Measurements from ENCODE around the gene NPAT. TPM values are rescaled to one million over a fixed set of nuclear protein-coding genes. Genes with fewer than 3 reads are reported as not detected.

NPAT gene
- total and polyA plus RNA-seq, 2 of the 13 experiments (the other 11 are each of a cell fraction or from before 2014, with no cell fraction given) = 4.4 to 11.2 TPM

- TF ChIP-seq ZNF280D (CRISPR knock-in tag; IDR thresholded peaks at IDR 0.05) (no peak), FOXO1 (CRISPR knock-in tag; IDR thresholded peaks at IDR 0.05) (no peak), PHB2 (IDR thresholded peaks at IDR 0.05; ENCODE audit: partially characterized antibody) (no peak), RFXAP (CRISPR knock-in tag; IDR thresholded peaks at IDR 0.05; ENCODE audit: borderline replicate concordance) (no peak), ZSCAN30 (CRISPR knock-in tag; IDR thresholded peaks at IDR 0.05) (no peak), HMGXB4 (CRISPR knock-in tag; IDR thresholded peaks at IDR 0.05; ENCODE audit: borderline replicate concordance in 1 of 2, low read depth in 1 of 2) (no peak), ZNF282 (IDR thresholded peaks at IDR 0.05; ENCODE audit: partially characterized antibody) (no peak), NFKB2 (CRISPR knock-in tag; IDR thresholded peaks at IDR 0.05; ENCODE audit: borderline replicate concordance) (no peak), IRF9 (CRISPR knock-in tag; IDR thresholded peaks at IDR 0.05; ENCODE audit: borderline replicate concordance) (no peak)
These were observed 30.7 kb upstream of the NPAT start (continued) for GRCh38 chr11:108253176-108253575.

Data from HepG2 (cell line).